ENCODE measurements around the gene HIVEP3. TPM values are rescaled to one million over a fixed set of nuclear protein-coding genes. Genes with fewer than 3 reads are reported as not detected.

HIVEP3 gene
- total RNA-seq, 1 donor from 2014 or later, result 8.9 TPM

DNA sequence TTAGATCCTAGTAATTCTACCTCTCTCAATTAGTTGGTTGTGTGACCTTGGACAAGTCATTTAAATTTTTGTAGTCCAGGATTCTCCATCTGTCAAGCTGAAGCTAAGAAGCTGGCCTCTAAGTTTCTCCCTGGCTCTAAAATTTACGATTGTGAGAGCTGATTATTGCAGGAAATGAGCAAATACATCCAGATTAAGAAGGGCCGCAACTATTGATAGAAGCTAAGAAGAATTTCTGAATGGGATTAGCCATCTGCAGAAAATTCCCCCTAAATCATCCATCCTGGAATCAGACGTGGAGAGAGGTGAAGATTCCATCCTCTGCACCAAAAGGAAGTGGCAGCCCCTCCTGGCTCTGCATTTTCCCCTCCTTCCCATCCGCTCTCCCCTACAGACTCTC, 55.0 kb downstream of the HIVEP3 start:
- peaks cover 25% of the 10 kb centered on the region for H3K79me2 ChIP-seq (ENCODE audit: insufficient read depth, low read length)
- peak overlapping the region; percentile 81 for H3K4me2 ChIP-seq (ENCODE audit: low read length)
- no peak overlapping the region for H3K4me3 ChIP-seq (ENCODE audit: insufficient read depth, low read depth, low read length)
- peaks cover 59% of the 10 kb centered on the region for H3K4me1 Mint-ChIP-seq (ENCODE audit: low read depth, unreplicated experiment)
- no peaks in the 10 kb centered on the region for H3K27me3 ChIP-seq (ENCODE audit: insufficient read depth, low read length)
- no peaks in the 10 kb centered on the region for H3K9me3 ChIP-seq (ENCODE audit: insufficient read depth, low read depth, low read length)
- H2AFZ ChIP-seq (ENCODE audit: low read depth, low read length), result no peak overlapping the region
- DNase-seq (ENCODE audit: low read depth) (no peak), FAIRE-seq (no peak)
- no peaks in the 10 kb centered on the region for H3K27me3 Mint-ChIP-seq (ENCODE audit: low read depth, unreplicated experiment)
- H3K36me3 ChIP-seq (ENCODE audit: insufficient read depth, low read length), result no peaks in the 10 kb centered on the region
- H3K36me3 Mint-ChIP-seq (ENCODE audit: low read depth, unreplicated experiment), result peaks cover 2% of the 10 kb centered on the region
- H4K20me1 ChIP-seq (ENCODE audit: insufficient read depth, low read length), result no peaks in the 10 kb centered on the region
- peak overlapping the region; percentile 96 for H3K27ac ChIP-seq (ENCODE audit: low read depth, low read length)
- peak overlapping the region; percentile 94 for H3K27ac Mint-ChIP-seq (ENCODE audit: unreplicated experiment)
- H3K9ac ChIP-seq (ENCODE audit: low read length), result peak overlapping the region; percentile 83
- no peaks in the 10 kb centered on the region for H3K9me3 Mint-ChIP-seq (ENCODE audit: unreplicated experiment)
- no peak overlapping the region for H3K4me3 Mint-ChIP-seq (ENCODE audit: unreplicated experiment)
- H3K4me1 ChIP-seq (ENCODE audit: insufficient read depth, low read length), result peaks cover 52% of the 10 kb centered on the region
- TF ChIP-seq, protein P1, sequence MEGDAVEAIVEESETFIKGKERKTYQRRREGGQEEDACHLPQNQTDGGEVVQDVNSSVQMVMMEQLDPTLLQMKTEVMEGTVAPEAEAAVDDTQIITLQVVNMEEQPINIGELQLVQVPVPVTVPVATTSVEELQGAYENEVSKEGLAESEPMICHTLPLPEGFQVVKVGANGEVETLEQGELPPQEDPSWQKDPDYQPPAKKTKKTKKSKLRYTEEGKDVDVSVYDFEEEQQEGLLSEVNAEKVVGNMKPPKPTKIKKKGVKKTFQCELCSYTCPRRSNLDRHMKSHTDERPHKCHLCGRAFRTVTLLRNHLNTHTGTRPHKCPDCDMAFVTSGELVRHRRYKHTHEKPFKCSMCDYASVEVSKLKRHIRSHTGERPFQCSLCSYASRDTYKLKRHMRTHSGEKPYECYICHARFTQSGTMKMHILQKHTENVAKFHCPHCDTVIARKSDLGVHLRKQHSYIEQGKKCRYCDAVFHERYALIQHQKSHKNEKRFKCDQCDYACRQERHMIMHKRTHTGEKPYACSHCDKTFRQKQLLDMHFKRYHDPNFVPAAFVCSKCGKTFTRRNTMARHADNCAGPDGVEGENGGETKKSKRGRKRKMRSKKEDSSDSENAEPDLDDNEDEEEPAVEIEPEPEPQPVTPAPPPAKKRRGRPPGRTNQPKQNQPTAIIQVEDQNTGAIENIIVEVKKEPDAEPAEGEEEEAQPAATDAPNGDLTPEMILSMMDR (IDR thresholded peaks at IDR 0.05; ENCODE audit: insufficient read depth, low read depth, low read length), result no peak
- TF ChIP-seq EZH2 (IDR thresholded peaks at IDR 0.05; ENCODE audit: insufficient read depth, low read length), result no peak

DNA sequence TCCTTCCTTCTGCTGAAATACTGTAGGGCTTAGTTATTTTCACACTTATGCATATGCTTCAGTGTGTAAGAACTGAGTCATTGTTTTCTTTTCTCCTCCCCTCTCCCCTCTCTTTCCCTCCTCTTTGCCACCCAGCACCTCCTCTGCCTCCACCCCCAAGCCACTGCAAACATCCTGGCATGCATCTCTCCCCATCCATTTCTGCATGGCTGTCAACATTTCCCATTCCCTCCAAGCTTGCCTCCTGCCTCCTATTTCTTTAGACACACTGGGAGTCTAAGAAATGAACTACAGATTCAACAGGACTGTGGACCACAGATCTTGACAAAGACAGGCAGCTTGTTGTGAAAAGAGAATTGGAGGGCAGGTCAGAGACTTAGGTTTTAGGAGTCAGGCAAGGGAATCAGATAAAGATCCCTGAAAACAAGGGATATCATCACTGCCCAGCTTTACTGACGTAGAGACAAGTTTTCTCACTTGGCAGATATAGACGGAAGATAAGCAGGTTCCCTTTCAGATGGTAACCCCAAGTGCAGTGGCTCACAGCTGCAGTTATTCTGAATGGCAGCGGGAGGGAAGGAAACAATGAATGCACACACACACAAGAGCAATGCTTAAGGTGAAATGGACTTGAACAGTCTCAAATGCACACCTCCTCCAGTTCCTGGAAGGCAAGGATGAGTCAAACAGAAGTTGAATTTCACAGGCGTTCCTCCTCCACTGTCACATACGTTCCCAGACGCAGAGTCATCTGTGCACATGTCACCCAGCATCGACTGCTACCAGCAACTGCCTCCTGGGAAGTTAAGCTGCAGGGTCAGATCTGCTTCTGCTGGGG, 56.1 kb downstream of the HIVEP3 start:
- Mint-ChIP-seq H3K36me3 (ENCODE audit: low read depth, unreplicated experiment) (peaks cover 2% of the 10 kb centered on the region), H3K9me3 (ENCODE audit: unreplicated experiment) (no peaks in the 10 kb centered on the region), H3K27ac (ENCODE audit: unreplicated experiment) (peak overlapping the region; percentile 94), H3K4me1 (ENCODE audit: low read depth, unreplicated experiment) (peaks cover 57% of the 10 kb centered on the region), H3K27me3 (ENCODE audit: low read depth, unreplicated experiment) (no peaks in the 10 kb centered on the region), H3K4me3 (ENCODE audit: unreplicated experiment) (peak overlapping the region; percentile 75)
- Histone ChIP-seq H3K9me3 (ENCODE audit: insufficient read depth, low read depth, low read length) (no peaks in the 10 kb centered on the region), H3K36me3 (ENCODE audit: insufficient read depth, low read length) (no peaks in the 10 kb centered on the region), H4K20me1 (ENCODE audit: insufficient read depth, low read length) (no peaks in the 10 kb centered on the region), H3K27ac (ENCODE audit: low read depth, low read length) (peak overlapping the region; percentile 96), H2AFZ (ENCODE audit: low read depth, low read length) (peak overlapping the region; percentile 11), H3K27me3 (ENCODE audit: insufficient read depth, low read length) (no peaks in the 10 kb centered on the region), H3K4me1 (ENCODE audit: insufficient read depth, low read length) (peaks cover 52% of the 10 kb centered on the region), H3K79me2 (ENCODE audit: insufficient read depth, low read length) (peaks cover 24% of the 10 kb centered on the region), H3K4me3 (ENCODE audit: insufficient read depth, low read depth, low read length) (peak overlapping the region; percentile 34), H3K9ac (ENCODE audit: low read length) (peak overlapping the region; percentile 83), H3K4me2 (ENCODE audit: low read length) (peak overlapping the region; percentile 81)
- TF ChIP-seq, protein P1 (IDR thresholded peaks at IDR 0.05; ENCODE audit: insufficient read depth, low read depth, low read length), result no peak
- no peak for TF ChIP-seq EZH2 (IDR thresholded peaks at IDR 0.05; ENCODE audit: insufficient read depth, low read length)
- FAIRE-seq, result peak; percentile 63
- DNase-seq (ENCODE audit: low read depth), result peak; percentile 98

Data from astrocyte (in vitro differentiated cells and primary cell).